Measurements from ENCODE around the gene RGS6.

- TF ChIP-seq POLR2A (IDR thresholded peaks at IDR 0.05) = no peak
- TF ChIP-seq CTCF (IDR thresholded peaks at IDR 0.05) = no peak
- TF ChIP-seq POLR2AphosphoS5 (IDR thresholded peaks at IDR 0.05) = no peak
- TF ChIP-seq EP300 (IDR thresholded peaks at IDR 0.05) = no peak
Measured at GRCh38 chr14:72040528-72040927, 108.3 kb downstream of the RGS6 start.
